B cell (primary cell): Measurements from ENCODE around the gene CLCA1. TPM values are rescaled to one million over a fixed set of nuclear protein-coding genes. Genes with fewer than 3 reads are reported as not detected.

ENCODE experiments used
- ATAC-seq: fragments of 200-7000 bp; cut with Tn5 transposase; one replicate; pipeline ENCODE4 v1.10.0; 2021; ENCODE audit warnings: low read depth, mild to moderate bottlenecking, moderate number of reproducible peaks, moderate library complexity
- CTCF ChIA-PET: fragments of 350-600 bp; sonication (Branson Sonifier 250); formaldehyde crosslinking; loops from one replicate; lab custom pipeline; 2021; ENCODE audit warnings: antibody characterized with exemption, inconsistent platforms; lab: Charles Lee
- POLR2A ChIA-PET: fragments of 350-600 bp; sonication (Branson Sonifier 250); formaldehyde crosslinking; loops from one replicate; lab custom pipeline; 2021; ENCODE audit warnings: antibody characterized with exemption; lab: Charles Lee
- DNase-seq: peaks from one replicate; pipeline ENCODE4 v3.0.0; 2013
- H2AFZ ChIP-seq: 2 replicates; pipeline ENCODE4 v1.6.1; 2012; ENCODE audit warnings: mild to moderate bottlenecking, low read depth, low read length; ENCODE audit not compliant: insufficient read depth, poor library complexity, severe bottlenecking
- H3K27ac ChIP-seq, 2 donors: 1 replicate in 1 of 2; 2 replicates in 1 of 2; pipeline ENCODE4 v1.5.1; 2012 to 2013; ENCODE audit warnings: low read length in 2 of 2, mild to moderate bottlenecking in 2 of 2, moderate library complexity in 1 of 2
- H3K27me3 ChIP-seq, 4 experiments: fragments of 200-600 bp in 1 of 4; sonication (generic) in 1 of 4; replicated peaks in 1 of 4; 1 replicate in 2 of 4; 2 replicates in 2 of 4; pipeline versions ENCODE4 v1.6.1 to v1.7.0; 2013 to 2016; ENCODE audit warnings: low read length in 3 of 4, mild to moderate bottlenecking in 2 of 4, mixed read lengths in 1 of 4, moderate library complexity in 1 of 4; ENCODE audit not compliant: insufficient read depth in 4 of 4, control insufficient read depth in 3 of 4; ENCODE audit errors: control extremely low read depth in 1 of 4
- H3K36me3 ChIP-seq, 2 experiments: replicated peaks in 1 of 2; 1 replicate in 1 of 2; 2 replicates in 1 of 2; pipeline versions ENCODE4 v1.6.1 to v1.7.1; 2013; ENCODE audit warnings: low read length in 1 of 2; ENCODE audit not compliant: insufficient read depth in 2 of 2, control insufficient read depth in 1 of 2; ENCODE audit errors: control extremely low read depth in 1 of 2, extremely low read depth in 1 of 2
- H3K4me1 ChIP-seq, 2 donors: fragments of 200-600 bp in 1 of 2; sonication (generic) in 1 of 2; 1 replicate in 1 of 2; 2 replicates in 1 of 2; pipeline versions ENCODE4 v1.5.1 to v1.6.1; 2013 to 2017; ENCODE audit warnings: low read length in 2 of 2; ENCODE audit not compliant: control insufficient read depth in 2 of 2, insufficient read depth in 2 of 2
- H3K4me2 ChIP-seq: replicated peaks from 2 replicates; pipeline ENCODE3; 2012; ENCODE audit warnings: mild to moderate bottlenecking, low read depth, low read length; ENCODE audit not compliant: poor library complexity, severe bottlenecking
- H3K4me3 ChIP-seq, 5 experiments: fragments of 200-600 bp in 1 of 5; sonication (generic) in 1 of 5; 1 replicate in 3 of 5; 2 replicates in 2 of 5; pipeline versions ENCODE4 v1.5.1 to v1.7.0; 2011 to 2016; ENCODE audit warnings: low read length in 4 of 5, mild to moderate bottlenecking in 4 of 5, low read depth in 2 of 5, control low read depth in 1 of 5, moderate library complexity in 1 of 5; ENCODE audit not compliant: insufficient read depth in 1 of 5; ENCODE audit errors: control extremely low read depth in 1 of 5, extremely low read depth in 1 of 5
- H3K79me2 ChIP-seq: fragments of 200-600 bp; sonication (generic); one replicate; pipeline ENCODE4 v1.6.0; 2016; ENCODE audit warnings: low read length; ENCODE audit not compliant: control insufficient read depth, insufficient read depth
- H3K9ac ChIP-seq: fragments of 200-600 bp; sonication (generic); 2 replicates; pipeline ENCODE4 v1.6.1; 2017; ENCODE audit warnings: mild to moderate bottlenecking, low read length, moderate library complexity
- H3K9me3 ChIP-seq, 3 donors: one replicate each; pipeline versions ENCODE4 v1.6.1 to v1.7.1; 2013; ENCODE audit warnings: low read length in 2 of 3; ENCODE audit not compliant: control insufficient read depth in 2 of 3, insufficient read depth in 1 of 3; ENCODE audit errors: control extremely low read depth in 1 of 3
- H4K20me1 ChIP-seq: 2 replicates; pipeline ENCODE4 v1.6.0; 2012; ENCODE audit warnings: mild to moderate bottlenecking, low read length; ENCODE audit not compliant: insufficient read depth, control insufficient read depth, poor library complexity, severe bottlenecking
- H3K27ac Mint-ChIP-seq: one replicate; pipeline ENCODE4 v1.8.0; 2021; ENCODE audit warnings: mixed read lengths
- H3K27me3 Mint-ChIP-seq: one replicate; pipeline ENCODE4 v1.8.0; 2021; ENCODE audit warnings: mixed read lengths
- H3K4me1 Mint-ChIP-seq: one replicate; pipeline ENCODE4 v1.8.0; 2021; ENCODE audit warnings: mixed read lengths
- H3K4me3 Mint-ChIP-seq: one replicate; pipeline ENCODE4 v1.8.0; 2021; ENCODE audit warnings: mixed read lengths
- H3K9me3 Mint-ChIP-seq: one replicate; pipeline ENCODE4 v1.8.0; 2022; ENCODE audit warnings: mixed read lengths; ENCODE audit not compliant: insufficient read depth
- EZH2 ChIP-seq: IDR thresholded peaks from 2 replicates; pipeline ENCODE4 v1.6.1; 2012; ENCODE audit warnings: borderline replicate concordance, low read depth, mild to moderate bottlenecking, moderate library complexity, low read length; ENCODE audit not compliant: insufficient read depth, poor library complexity, severe bottlenecking
- WGBS: methylation state at CpG from one replicate; pipeline ENCODE4 v1.1.5; 2013; ENCODE audit warnings: missing lambda C conversion rate; ENCODE audit not compliant: insufficient coverage; 5-methylcytosine and 5-hydroxymethylcytosine counted together
- intact Hi-C: fragments of 100-400 bp; cut with micrococcal nuclease; formaldehyde crosslinking; loops from one replicate; pipeline ENCODE4 v1.10.0; 2022
- polyA plus RNA-seq: library from polyadenylated mRNA; depleted of rRNA; stranded (reverse); fragments of >200 nt; gene quantifications from 2 replicates; pipeline ENCODE4 v1.2.3, GENCODE V29; 2012
- total RNA-seq, 2 donors: library from RNA; stranded (reverse); fragments of 120-200 nt in 1 of 2; gene quantifications; 1 replicate in 1 of 2; 2 replicates in 1 of 2; pipeline versions ENCODE4 v1.2.3 to v1.2.4, GENCODE V29; 2013 to 2022
- TF ChIP-seq, protein P1 (sequence below): fragments of 200-600 bp; IDR thresholded peaks from one replicate; pipeline ENCODE4 v1.8.0; 2022; ENCODE audit warnings: antibody characterized with exemption, mild to moderate bottlenecking

The CLCA1 gene
- total and polyA plus RNA-seq, 2 donors (not counting 1 experiment from before 2014, with no cell fraction given) = not detected

DNA sequence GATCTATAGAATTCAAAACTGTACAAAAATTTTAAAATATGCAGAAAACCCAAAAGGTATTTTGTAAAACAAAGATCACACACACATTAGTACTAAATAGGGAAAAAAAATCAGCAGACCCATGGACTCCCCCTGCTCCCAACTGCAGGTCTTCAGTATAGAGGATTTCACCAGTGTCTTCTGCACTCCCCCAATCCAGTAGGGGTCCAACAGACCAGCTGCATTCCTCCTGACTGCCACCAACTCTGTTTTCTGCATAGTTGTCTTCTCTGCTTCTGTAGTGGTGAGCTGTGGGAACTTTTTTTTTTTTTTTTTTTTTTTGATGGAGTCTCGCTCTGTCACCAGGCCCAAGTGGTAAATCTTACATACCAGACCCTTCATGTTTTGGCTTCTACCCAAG lies 22.8 kb upstream of the CLCA1 start:
- Histone ChIP-seq H3K4me2 (no peak overlapping the region), H3K9me3 (no peaks in the 10 kb centered on the region), H3K36me3 (no peaks in the 10 kb centered on the region), H3K79me2 (no peaks in the 10 kb centered on the region), H2AFZ (no peak overlapping the region), H4K20me1 (no peaks in the 10 kb centered on the region), H3K4me3 (no peak overlapping the region), H3K9ac (no peak overlapping the region), H3K27ac (no peak overlapping the region), H3K4me1 (no peaks in the 10 kb centered on the region), H3K27me3 (no peaks in the 10 kb centered on the region)
- TF ChIP-seq EZH2 = no peak
- TF ChIP-seq, protein P1, sequence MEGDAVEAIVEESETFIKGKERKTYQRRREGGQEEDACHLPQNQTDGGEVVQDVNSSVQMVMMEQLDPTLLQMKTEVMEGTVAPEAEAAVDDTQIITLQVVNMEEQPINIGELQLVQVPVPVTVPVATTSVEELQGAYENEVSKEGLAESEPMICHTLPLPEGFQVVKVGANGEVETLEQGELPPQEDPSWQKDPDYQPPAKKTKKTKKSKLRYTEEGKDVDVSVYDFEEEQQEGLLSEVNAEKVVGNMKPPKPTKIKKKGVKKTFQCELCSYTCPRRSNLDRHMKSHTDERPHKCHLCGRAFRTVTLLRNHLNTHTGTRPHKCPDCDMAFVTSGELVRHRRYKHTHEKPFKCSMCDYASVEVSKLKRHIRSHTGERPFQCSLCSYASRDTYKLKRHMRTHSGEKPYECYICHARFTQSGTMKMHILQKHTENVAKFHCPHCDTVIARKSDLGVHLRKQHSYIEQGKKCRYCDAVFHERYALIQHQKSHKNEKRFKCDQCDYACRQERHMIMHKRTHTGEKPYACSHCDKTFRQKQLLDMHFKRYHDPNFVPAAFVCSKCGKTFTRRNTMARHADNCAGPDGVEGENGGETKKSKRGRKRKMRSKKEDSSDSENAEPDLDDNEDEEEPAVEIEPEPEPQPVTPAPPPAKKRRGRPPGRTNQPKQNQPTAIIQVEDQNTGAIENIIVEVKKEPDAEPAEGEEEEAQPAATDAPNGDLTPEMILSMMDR = no peak
- no peak overlapping the region for H3K4me3 Mint-ChIP-seq
- no peaks in the 10 kb centered on the region for H3K27me3 Mint-ChIP-seq
- ATAC-seq (no peak), DNase-seq (no peak)
- H3K27ac Mint-ChIP-seq = no peak overlapping the region
- intact Hi-C loops = no loop called here
- POLR2A ChIA-PET = no interaction called here
- H3K4me1 Mint-ChIP-seq = no peaks in the 10 kb centered on the region
- CTCF ChIA-PET = no interaction called here
- WGBS = 80% methylated on average over 1 of the region's 1 CpG
- no peaks in the 10 kb centered on the region for H3K9me3 Mint-ChIP-seq

DNA sequence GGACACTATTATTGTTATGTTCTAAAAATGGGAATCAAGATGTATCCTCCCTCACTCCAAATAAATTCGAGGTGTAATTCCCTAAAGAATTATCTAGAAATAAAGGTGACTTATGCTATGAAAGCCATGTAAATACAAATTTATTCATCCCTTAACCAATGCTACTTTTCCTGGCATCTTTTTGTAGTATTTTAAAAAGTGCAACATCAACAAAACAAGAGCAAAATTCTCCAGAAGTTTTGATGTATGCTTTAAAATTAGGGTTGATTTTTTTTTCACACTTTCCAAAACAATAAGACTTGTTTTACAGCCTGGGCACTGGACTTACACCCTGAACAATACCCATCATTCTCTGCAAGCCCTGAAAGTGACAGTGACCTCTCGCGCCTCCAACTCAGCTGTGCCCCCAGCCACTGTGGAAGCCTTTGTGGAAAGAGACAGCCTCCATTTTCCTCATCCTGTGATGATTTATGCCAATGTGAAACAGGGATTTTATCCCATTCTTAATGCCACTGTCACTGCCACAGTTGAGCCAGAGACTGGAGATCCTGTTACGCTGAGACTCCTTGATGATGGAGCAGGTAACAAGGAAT lies 21.4 kb upstream of the CLCA1 start:
- TF ChIP-seq EZH2 = no peak
- TF ChIP-seq, protein P1 = no peak
- no peak overlapping the region for H3K9ac ChIP-seq
- Mint-ChIP-seq H3K9me3 (no peaks in the 10 kb centered on the region), H3K4me1 (no peaks in the 10 kb centered on the region), H3K27me3 (no peaks in the 10 kb centered on the region), H3K4me3 (no peak overlapping the region), H3K27ac (no peak overlapping the region)
- H3K4me1 ChIP-seq = no peaks in the 10 kb centered on the region
- no peaks in the 10 kb centered on the region for H3K9me3 ChIP-seq
- H3K27ac ChIP-seq = no peak overlapping the region
- H3K36me3 ChIP-seq = no peaks in the 10 kb centered on the region
- no peak for DNase-seq
- no peak overlapping the region for H3K4me3 ChIP-seq
- H4K20me1 ChIP-seq = no peaks in the 10 kb centered on the region
- no peak overlapping the region for H2AFZ ChIP-seq
- intact Hi-C loops = no loop called here
- H3K4me2 ChIP-seq = no peak overlapping the region
- WGBS = 79% methylated on average over 2 of the region's 4 CpGs
- POLR2A ChIA-PET = no interaction called here
- no peaks in the 10 kb centered on the region for H3K79me2 ChIP-seq
- H3K27me3 ChIP-seq = no peaks in the 10 kb centered on the region
- CTCF ChIA-PET = no interaction called here
- no peak for ATAC-seq
